Stimulated activated CD8-positive, alpha-beta memory T cell treated with anti-CD3 and anti-CD28 coated beads, Interleukin-12 subunit alpha, Interleukin-12 subunit beta, amount 100 ng/mL, for 4 hours (primary cell): ENCODE results near the gene PTPRN2.

Experiments
- DNase-seq: peaks from one replicate; pipeline ENCODE4 v3.0.0-alpha.2; 2020; ENCODE audit warnings: low read depth

The PTPRN2 gene

DNA sequence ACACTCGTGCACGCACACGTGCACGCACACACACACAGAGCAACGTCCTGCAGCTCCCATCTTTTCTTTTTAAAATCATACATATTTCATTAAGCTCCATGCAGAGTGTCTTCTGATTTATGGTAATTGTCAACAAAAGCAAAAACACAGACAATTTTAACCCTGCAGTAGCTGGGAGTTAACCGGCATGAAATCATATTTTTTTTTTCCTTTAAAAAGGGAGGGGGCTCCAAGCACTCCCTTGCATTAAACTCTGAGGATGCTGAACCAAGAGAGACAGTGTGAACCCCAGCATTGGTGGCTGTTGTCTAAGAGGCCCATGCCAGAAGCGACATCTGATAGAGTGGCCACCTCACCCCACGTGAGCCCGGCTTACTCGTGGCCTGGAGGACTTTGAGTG is 708.2 kb downstream of the PTPRN2 start:
- DNase-seq: no peak

DNA sequence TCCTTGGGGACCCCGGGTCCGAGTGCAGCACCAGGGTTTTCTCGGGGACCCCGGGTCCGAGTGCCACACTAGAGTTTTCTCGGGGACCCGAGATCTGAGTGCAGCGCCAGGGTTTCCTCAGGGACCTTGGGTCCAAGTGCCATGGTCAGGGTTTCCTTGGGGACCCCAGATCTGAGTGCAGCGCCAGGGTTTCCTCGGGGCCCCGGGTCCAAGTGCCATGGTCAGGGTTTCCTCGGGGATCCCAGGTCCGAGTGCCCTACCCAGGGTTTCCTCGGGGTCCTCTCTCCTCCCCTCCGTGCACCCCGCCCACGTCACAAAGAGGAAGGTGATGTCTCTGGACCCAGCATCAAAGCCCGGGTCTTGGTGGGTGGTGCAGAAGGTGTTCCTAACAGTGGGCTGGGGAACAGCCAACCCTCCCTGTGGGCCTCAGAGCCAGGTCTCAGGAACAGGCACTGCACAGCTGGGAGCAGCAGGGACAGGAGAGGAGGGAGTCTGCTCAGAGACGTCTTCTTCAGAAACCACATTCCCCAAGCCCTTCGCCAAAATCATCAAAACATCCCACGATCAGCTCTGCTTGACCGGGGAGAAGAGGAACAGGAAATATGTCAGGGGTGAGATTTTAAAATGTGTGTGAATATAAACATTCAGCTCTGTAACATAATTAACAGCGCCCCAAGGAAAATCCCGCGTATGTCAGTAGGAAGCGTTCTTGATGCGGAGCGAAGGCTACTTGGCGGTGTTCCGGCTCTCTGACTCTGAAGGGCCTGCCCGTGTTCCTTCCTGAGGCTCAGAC is 710.1 kb downstream of the PTPRN2 start:
- no peak for DNase-seq

DNA sequence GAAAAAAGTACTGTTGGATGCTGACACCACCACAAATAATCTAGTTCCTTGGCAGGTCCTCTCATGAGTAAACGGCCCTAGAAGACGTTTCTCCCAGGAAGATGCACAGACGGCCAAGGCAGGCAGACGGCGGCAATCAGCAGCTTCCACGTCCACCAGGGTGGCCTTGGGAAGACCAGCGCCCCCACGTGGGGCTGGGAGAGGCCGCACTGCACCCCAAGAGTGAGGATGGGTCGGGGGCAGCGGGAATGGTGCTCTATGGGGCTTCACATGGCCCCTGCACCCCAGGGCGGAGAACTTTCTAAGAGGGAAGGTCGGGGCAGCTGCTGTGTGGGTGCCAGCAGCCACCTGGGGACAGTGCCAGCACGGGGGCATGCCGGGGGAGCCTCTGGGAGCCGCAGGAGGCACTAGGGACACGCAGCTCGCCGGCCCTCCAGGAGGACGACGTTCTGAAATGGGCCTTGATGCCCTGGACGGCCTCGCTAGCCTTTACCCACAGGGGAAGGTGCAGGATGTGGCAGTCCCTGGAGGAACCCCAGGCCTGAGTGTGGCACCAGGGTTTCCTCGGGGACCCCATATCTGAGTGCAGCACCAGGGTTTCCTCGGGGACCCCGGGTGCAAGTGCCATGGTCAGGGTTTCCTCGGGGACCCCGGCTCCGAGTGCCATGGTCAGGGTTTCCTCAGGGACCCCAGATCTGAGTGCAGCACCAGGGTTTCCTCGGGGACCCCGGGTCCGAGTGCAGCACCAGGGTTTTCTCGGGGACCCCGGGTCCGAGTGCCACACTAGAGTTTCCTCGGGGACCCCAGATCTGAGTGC is 710.9 kb downstream of the PTPRN2 start:
- DNase-seq: no peak

DNA sequence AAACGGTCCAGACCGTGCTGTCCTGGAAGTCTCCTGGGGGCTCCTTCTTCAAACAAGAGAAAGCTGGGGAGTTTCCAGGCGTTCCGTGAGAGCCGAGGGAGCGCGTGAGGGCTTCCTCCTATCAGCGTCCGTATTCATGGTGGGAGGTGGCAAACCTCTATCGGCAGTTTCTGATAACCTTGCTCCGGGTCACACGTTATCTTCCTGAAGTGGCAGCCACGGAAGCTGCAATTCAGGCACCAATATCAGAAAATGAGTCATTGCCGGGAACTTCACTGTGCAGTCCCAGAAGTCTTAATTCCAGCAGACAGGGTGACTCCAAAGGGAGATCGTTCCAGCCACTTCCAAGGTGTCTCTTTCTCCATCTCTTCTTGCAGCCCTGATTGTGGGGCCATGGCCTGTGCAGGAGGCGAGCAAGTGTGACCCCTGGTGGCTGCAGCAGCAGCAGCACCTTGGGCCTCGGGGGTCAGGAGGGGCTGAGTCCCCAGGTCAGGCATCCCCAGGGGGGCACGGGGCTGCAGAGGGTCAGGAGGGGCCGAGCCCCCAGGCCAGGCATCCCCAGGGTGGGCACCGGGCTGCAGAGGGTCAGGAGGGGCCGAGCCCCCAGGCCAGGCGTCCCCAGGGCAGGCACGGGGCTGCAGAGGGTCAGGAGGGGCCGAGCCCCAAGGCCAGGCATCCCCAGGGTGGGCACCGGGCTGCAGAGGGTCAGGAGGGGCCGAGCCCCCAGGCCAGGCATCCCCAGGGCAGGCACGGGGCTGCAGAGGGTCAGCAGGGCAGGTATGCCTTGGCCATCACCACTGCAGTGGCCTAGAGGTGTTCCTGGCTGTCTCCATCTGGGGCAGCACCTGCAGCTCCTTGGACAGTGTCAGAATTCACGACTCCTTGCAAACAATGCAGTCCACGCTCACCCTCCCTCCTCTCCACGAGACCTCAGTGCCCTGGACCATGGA is 712.1 kb downstream of the PTPRN2 start:
- DNase-seq: no peak

- DNase-seq: no peak
Measured at GRCh38 chr7:157874870-157875229, 712.8 kb downstream of the PTPRN2 start.

DNA sequence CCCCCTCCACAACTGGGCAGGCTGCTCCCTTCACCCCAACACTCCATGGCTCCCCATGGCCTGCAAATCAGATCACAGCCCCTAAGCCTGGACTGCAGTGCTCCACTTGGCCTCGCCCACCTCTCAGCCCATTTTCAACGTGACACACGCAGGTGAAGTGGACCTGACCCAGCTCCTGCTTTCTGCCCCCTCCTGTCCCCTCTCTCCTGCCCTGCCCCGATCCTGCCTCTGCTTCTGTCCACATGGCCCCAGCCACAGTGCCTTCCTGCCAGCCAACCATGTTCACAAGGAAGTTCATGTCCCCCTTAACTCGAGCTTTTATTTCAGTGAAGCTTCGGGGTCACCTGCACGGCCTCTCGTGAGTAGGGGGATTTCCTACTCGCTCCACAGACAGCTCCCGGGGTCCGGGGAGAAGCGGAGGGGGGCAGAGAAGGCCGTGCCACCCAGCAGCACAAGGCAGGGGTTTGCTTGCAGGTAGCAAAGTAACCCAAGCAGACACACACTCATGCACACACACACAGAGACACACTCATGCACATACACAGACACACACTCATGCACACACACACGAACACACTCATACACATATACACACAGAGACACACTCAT is 713.3 kb downstream of the PTPRN2 start:
- DNase-seq: no peak

DNA sequence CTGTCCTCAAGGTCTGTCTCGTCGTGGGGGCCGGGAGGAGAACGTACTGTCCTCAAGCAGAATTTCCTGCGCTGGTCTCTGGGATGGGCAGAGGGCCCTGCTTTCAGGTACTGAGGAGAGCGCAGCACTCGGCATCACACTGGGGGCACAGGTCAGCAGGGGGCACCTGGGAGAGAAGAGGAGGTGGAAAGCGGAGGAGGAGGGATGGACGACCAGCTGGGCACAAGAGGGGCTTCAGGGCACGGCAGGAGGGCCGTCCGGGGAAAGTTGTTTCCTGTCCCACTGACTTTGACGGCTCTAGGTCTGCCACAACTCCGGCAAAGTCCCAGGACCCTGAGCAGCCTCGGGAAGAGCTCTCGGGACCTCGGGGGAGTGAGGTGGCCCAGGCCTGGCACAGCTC is 714.0 kb downstream of the PTPRN2 start:
- no peak for DNase-seq

- no peak for DNase-seq
Measured at GRCh38 chr7:157873181-157873580, 714.4 kb downstream of the PTPRN2 start.

DNA sequence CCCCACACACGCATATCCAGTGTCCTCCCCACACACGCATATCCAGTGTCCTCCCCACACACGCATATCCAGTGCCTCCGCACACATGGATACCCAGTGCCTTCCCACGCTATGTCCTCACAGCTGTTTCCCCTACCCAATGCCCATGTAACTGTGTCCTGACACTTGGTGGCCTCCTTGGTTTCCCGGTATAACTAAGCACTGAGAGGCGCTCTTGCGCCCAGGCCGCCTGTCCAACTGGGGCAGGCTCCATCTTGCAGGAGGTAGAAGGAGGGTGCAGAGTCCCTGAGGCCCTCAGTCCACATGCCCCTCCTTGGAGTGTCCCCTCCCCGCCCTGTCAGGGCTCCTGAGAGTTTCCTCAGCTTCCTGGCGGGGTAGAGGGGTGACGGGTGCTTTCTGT is 715.2 kb downstream of the PTPRN2 start:
- no peak for DNase-seq

- no peak for DNase-seq
Measured at GRCh38 chr7:157871681-157872080, 715.9 kb downstream of the PTPRN2 start.

DNA sequence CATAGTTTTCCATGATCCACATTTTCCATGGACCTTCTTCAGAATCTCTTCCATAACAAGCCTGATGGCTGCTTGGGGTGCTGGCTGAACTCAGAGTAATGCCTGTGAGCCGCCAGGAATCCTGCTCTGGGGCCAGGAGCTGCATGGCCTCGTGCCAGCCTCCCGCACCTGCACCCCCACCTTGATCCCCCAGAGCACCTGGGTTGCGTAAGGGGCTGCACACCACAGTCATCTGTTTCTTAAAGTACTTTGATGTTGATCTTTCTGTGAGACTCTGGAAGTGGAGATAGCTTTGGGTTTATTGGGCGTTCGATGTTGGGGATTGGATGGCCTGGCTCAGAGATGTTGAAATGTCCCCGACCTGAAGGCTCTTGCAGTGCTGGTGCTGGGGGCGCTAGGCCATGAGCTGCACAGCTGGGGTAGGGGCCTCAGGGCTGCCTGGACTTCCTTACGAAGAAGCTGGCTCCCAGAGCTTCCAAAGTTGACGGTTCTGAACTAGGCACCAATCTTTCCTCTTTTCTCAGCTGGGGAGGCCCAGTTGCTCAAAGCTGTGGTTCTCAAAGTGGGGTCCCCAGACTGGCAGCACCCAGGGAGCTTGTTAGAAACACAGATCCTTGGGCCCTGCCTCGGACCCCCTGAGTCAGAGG is 716.9 kb downstream of the PTPRN2 start:
- DNase-seq: no peak

GRCh38 chr7:157869793-157870192 is 717.8 kb downstream of the PTPRN2 start:
- no peak for DNase-seq

DNA sequence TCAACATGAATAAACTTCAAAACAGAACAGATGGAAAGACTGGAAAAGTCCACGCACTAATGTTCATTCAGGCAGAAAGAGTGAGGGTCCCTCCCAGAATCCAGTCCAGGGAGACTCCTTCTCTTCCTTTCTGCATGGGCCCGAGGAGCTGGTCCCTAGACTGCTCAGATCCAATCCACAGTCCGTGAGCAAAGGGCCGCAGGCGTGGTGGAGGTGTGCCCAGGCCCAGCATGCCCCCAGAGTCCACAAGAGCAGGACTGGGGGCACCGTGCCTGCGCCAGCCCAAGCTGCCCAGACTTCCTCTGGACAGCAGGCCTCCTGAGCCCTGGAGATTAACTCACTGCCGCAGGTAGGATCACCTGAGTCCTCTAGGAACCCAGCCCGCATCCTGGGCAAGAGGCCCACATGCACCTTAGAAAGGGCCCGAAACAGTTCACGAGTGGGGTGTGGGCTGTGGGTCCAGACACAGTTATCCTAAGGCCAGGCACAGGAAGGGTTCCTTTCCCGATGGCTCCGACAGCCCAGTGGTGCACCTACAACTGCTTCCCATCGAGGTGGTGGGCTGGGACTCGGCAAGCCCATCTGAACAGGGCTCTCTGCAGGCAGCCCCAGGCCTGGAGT is 719.8 kb downstream of the PTPRN2 start:
- DNase-seq: no peak

DNA sequence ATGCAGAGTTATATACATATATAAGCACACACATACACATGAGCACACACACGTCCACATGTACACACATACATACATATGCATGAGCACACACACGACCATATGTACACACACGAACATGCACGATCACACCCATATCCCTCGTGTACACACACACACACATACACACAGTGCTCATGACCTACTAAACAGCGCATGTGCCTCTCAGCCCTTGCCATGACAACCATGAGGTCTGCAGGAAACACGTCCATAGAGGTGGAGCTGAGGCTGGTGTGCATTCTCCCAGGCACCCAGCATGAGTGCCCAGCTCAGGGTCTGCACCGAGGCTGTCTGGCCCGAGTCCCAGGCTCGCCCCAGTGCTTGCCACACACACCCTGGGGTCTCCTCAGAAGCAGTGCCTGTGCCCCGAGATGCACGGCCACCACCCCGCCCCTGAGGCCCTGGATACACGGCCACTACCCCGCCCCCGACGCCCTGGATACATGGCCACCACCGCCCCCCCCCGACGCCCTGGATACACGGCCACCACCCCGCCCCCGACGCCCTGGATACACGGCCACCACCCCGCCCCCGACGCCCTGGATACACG is 721.2 kb downstream of the PTPRN2 start:
- DNase-seq: no peak

DNA sequence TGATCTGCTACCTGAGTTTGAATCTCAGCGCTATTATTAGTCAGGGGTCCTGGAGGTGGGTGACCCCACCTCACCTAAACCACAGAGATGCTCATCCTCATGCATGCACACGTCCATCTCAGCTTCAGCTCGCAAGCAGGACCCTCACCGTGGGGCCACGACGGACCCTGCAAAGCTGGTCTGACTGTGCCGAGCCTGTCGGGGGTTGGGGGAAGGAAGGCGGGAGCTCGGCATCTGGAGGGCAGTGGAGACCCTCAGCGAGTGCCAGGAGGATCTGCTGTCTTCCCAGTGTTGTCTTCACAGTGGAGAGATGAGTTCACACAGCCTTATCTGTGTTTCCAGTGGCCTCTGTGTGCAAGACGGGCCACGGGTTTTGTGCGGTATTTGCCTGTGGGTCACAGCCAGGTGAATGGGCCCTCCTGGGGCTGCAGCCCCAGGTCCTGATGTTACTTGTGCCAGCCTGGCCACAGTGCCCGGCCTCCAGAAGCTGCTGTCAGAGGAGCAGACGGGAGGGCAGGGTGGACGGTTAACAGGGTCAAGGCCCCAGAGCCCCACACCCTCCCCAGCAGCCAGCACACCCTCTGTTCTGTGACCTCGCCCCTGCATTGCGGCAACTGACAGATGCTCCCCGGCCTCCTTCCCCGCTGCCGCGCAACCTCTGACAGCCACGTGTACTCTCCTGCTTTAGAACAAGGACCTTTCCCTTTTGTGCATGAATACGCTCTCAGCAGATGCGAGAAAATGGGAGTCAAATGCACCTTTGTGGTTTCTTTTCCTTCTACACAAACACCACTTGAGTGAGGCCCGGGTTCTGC is 722.1 kb downstream of the PTPRN2 start:
- no peak for DNase-seq

DNA sequence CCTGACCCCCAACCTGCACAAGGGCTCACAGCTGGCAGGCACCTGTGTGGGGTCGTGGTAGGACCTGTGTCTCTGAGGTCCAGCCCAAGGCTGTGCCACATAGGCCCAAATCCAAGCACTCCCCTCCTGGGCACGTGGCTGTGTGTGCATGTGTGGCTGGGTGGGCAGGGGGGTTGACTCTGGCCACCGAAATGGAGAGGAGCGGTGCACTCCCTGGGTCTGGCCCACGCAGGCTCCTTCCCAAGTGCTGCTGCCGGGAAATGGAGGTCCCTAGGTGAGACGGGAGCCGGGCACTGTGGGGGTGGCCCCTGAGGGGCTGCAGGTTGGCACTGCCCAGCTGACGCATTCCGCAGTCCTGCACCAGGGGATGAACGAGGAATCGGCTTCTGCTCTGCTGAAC is 722.7 kb downstream of the PTPRN2 start:
- no peak for DNase-seq

GRCh38 chr7:157863906-157864810 is 723.5 kb downstream of the PTPRN2 start:
- DNase-seq: no peak

GRCh38 chr7:157863176-157863575 is 724.4 kb downstream of the PTPRN2 start:
- DNase-seq: no peak

- DNase-seq: no peak
Measured at GRCh38 chr7:157862731-157863130, 724.9 kb downstream of the PTPRN2 start.
